ENCODE results near the gene ADAMTS19. TPM values are rescaled to one million over a fixed set of nuclear protein-coding genes. Genes with fewer than 3 reads are reported as not detected.

ADAMTS19 gene
- total RNA-seq, 4 donors from 2014 or later = 0.51 to 0.88 TPM; not detected in 2

DNA sequence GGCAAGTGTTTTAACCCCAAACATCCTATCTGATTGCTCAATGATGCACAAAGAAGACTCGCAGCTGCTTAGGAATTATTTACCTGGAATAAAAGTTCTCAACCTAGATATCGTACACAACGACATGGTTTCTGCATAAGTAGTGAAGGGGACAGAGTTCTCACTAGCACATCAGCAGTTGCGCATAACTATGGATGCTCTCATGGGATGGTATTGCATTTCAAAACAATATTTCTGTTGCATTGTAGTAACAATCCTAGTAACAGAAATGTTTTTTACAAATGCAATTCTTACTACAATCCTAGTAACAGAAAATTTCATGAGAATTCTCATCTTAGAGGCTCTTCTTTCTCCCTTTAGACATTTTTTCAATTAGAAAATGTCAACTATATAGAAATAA, 193.3 kb downstream of the ADAMTS19 start:
- TF ChIP-seq, protein P1, sequence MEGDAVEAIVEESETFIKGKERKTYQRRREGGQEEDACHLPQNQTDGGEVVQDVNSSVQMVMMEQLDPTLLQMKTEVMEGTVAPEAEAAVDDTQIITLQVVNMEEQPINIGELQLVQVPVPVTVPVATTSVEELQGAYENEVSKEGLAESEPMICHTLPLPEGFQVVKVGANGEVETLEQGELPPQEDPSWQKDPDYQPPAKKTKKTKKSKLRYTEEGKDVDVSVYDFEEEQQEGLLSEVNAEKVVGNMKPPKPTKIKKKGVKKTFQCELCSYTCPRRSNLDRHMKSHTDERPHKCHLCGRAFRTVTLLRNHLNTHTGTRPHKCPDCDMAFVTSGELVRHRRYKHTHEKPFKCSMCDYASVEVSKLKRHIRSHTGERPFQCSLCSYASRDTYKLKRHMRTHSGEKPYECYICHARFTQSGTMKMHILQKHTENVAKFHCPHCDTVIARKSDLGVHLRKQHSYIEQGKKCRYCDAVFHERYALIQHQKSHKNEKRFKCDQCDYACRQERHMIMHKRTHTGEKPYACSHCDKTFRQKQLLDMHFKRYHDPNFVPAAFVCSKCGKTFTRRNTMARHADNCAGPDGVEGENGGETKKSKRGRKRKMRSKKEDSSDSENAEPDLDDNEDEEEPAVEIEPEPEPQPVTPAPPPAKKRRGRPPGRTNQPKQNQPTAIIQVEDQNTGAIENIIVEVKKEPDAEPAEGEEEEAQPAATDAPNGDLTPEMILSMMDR (IDR thresholded peaks at IDR 0.05; ENCODE audit: low read depth) = no peak

DNA sequence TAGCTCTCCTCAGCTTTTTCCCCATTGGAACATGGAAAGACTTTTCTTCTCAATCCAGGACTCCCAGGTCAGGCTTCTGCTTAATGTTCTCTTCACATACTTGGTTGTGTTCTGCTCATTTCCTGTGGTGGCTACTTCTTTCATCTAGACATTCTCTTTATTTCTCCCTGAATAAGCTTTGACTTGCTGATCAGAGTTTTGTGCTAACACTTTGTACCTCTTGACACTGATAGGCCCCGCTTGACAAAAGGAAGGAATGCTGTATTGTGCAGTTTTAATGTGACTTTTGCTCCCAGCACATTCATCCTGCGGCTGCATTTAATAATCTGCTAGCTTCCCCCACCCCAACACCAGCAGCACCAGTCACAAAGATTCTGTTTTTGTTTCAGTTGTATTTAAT, 196.9 kb downstream of the ADAMTS19 start:
- TF ChIP-seq, protein P1 (IDR thresholded peaks at IDR 0.05; ENCODE audit: low read depth) = no peak

DNA sequence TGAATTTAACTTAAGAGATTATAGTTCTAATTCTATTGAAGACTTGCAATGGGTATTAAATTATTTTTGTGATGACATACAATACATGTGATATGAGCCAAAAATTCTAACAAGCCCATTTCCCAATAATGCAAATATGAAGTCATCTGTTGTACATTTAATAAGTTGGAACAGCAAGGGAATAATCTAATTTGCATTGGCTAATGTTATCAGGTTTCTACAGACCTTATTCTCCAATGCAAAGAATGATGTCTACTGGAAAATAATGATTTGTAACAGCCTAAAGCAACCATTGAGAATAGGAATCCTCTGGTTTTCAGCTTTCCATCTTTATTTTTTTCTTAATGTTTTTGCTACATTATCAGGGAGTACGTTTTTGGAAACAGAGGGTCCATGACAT, 198.7 kb downstream of the ADAMTS19 start:
- TF ChIP-seq, protein P1 (IDR thresholded peaks at IDR 0.05; ENCODE audit: low read depth) = no peak

GRCh38 chr5:129661366-129662035, 201.4 kb downstream of the ADAMTS19 start:
- TF ChIP-seq, protein P1 (IDR thresholded peaks at IDR 0.05; ENCODE audit: low read depth) = no peak

DNA sequence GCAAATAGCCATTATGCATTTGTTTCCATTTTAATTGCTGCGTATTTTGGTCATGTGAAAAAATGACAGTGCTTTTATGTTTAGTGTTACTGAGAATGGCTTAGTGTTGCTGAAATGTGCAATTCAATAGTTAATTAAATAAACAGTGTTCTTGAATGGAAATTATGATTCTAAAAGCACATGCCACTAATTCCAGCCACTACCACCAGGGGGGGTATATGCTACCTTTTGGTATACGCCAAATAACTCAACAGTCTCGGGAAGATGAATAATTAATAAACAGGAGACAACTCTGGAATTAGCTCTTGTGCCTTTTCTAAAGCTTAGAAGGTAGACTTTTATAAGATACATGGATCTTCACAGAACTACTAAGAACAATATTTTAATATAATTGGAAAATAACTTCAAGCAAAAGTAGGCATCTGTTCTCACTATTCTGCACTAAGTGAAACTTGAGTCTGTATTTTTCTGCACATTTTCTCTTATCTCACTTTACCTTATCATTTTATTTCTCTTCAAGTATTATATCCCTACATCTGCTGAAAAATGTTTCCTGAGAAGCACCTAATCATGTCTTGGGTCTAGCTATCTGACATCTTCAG, 204.3 kb downstream of the ADAMTS19 start:
- TF ChIP-seq, protein P1 (IDR thresholded peaks at IDR 0.05; ENCODE audit: low read depth) = no peak

DNA sequence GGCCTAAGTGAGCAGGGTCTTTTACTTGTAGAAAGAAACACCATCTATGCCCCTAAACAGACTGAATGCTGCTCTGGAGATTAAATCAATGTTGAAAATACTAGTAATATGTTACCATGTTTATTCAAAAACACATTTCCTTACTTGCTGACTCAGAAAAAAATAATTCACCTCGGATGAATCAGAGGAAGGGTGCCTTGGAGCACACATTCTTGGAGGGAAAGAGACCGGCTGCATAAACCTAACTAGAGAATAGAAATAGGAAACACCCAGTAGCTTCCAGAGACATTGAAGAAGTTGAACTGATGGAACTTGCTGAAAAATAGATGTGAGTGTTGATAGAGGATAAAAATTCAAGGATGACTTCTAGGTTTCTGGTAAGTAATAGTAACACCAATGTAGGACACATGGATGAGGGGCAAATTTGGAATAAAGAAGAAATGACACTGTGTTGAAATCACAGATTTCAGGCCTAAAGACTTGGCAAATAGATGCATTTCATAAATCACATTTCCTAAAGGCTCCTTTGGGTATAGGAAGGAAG, 210.9 kb downstream of the ADAMTS19 start:
- TF ChIP-seq, protein P1 (IDR thresholded peaks at IDR 0.05; ENCODE audit: low read depth) = no peak

- TF ChIP-seq, protein P1 (IDR thresholded peaks at IDR 0.05; ENCODE audit: low read depth) = no peak
These were observed 211.9 kb downstream of the ADAMTS19 start for GRCh38 chr5:129672006-129672405.

Data from subcutaneous adipose tissue (tissue), 4 donors.